Gastrocnemius medialis (tissue), 4 donors: Measurements from ENCODE around the gene GPR87. TPM values are rescaled to one million over a fixed set of nuclear protein-coding genes. Genes with fewer than 3 reads are reported as not detected.

Experiments used
- ATAC-seq, 2 donors: fragments of 150-250 bp; one replicate each; pipeline ENCODE4 v1.9.1; 2016
- DNase-seq, 2 donors: peaks; one replicate each; pipeline ENCODE4 v3.0.0-alpha.2; 2019
- H3K27ac ChIP-seq, 4 donors: fragments of 200-600 bp; sonication (generic); 1 replicate in 1 of 4; 2 replicates in 3 of 4; pipeline ENCODE4 v1.5.1; 2016 to 2018; ENCODE audit warnings: mild to moderate bottlenecking in 2 of 4, moderate library complexity in 1 of 4
- H3K27me3 ChIP-seq, 3 donors: fragments of 200-600 bp; sonication (generic) in 2 of 3; 1 replicate in 1 of 3; 2 replicates in 2 of 3; pipeline versions ENCODE4 v1.5.1 to v1.6.0; 2016 to 2019; ENCODE audit warnings: mild to moderate bottlenecking in 1 of 3, moderate library complexity in 1 of 3
- H3K36me3 ChIP-seq, 2 donors: fragments of 200-600 bp; sonication (generic) in 1 of 2; one replicate each; pipeline ENCODE4 v1.5.1; 2017 to 2018
- H3K4me1 ChIP-seq, 2 donors: fragments of 200-600 bp; sonication (generic) in 1 of 2; one replicate each; pipeline ENCODE4 v1.5.1; 2016 to 2017; ENCODE audit warnings: mild to moderate bottlenecking in 2 of 2
- H3K4me3 ChIP-seq, 4 donors: fragments of 200-600 bp; sonication (generic) in 3 of 4; 1 replicate in 1 of 4; 2 replicates in 3 of 4; pipeline ENCODE4 v1.5.1; 2016 to 2019; ENCODE audit warnings: mild to moderate bottlenecking in 2 of 4
- H3K9me3 ChIP-seq, 3 donors: fragments of 200-600 bp; sonication (generic) in 2 of 3; 1 replicate in 1 of 3; 2 replicates in 2 of 3; pipeline ENCODE4 v1.5.1; 2016 to 2019
- POLR2A ChIP-seq, 2 donors: fragments of 450-650 bp; IDR thresholded peaks; one replicate each; pipeline ENCODE4 v1.6.1; 2017; ENCODE audit warnings: antibody characterized with exemption in 2 of 2, mild to moderate bottlenecking in 2 of 2, moderate library complexity in 2 of 2
- in situ Hi-C, 4 donors: fragments of 200-750 bp; cut with MboI; loops; one replicate each; pipeline versions ENCODE4 v1.15.0 to v1.8.0; 2017; ENCODE audit warnings: low sequenced_read_pairs in 4 of 4
- intact Hi-C: fragments of 100-400 bp; cut with DNase I; formaldehyde crosslinking; loops from one replicate; pipeline ENCODE4 v1.15.1; 2023; ENCODE audit warnings: low total_unique reads
- total RNA-seq, 4 donors: library from RNA; depleted of rRNA; stranded (reverse); fragments of >200 nt; gene quantifications; one replicate each; pipeline versions ENCODE4 v1.1.0 to v1.2.3, GENCODE V29; 2016
- TF ChIP-seq, protein P1 (sequence below), 5 experiments: fragments of 450-650 bp in 3 of 5; fragments of 200-600 bp in 2 of 5; sonication (generic) in 2 of 5; IDR thresholded peaks in 4 of 5; conservative IDR thresholded peaks in 1 of 5; 1 replicate in 4 of 5; 2 replicates in 1 of 5; pipeline ENCODE4 v1.5.1; 2016 to 2019; ENCODE audit warnings: antibody characterized with exemption in 5 of 5, mild to moderate bottlenecking in 3 of 5, moderate library complexity in 3 of 5

Gene GPR87
- total RNA-seq: not detected

- DNase-seq (no peak), ATAC-seq (no peak)
- in situ Hi-C loops: no loop called here
- TF ChIP-seq POLR2A (IDR thresholded peaks at IDR 0.05): no peak
- TF ChIP-seq, protein P1, sequence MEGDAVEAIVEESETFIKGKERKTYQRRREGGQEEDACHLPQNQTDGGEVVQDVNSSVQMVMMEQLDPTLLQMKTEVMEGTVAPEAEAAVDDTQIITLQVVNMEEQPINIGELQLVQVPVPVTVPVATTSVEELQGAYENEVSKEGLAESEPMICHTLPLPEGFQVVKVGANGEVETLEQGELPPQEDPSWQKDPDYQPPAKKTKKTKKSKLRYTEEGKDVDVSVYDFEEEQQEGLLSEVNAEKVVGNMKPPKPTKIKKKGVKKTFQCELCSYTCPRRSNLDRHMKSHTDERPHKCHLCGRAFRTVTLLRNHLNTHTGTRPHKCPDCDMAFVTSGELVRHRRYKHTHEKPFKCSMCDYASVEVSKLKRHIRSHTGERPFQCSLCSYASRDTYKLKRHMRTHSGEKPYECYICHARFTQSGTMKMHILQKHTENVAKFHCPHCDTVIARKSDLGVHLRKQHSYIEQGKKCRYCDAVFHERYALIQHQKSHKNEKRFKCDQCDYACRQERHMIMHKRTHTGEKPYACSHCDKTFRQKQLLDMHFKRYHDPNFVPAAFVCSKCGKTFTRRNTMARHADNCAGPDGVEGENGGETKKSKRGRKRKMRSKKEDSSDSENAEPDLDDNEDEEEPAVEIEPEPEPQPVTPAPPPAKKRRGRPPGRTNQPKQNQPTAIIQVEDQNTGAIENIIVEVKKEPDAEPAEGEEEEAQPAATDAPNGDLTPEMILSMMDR (IDR thresholded peaks at IDR 0.05 in 4 of 5, conservative IDR thresholded peaks at IDR 0.05 in 1 of 5): no peak
- no peaks in the 10 kb centered on the region for H3K27me3 ChIP-seq
- no peak within 1 kb of the TSS for H3K27ac ChIP-seq
- H3K36me3 ChIP-seq: no peaks in the 10 kb centered on the region
- intact Hi-C loops: no loop called here
- H3K4me3 ChIP-seq: no peak within 1 kb of the TSS
- no peaks in the 10 kb centered on the region for H3K4me1 ChIP-seq
- H3K9me3 ChIP-seq: no peaks in the 10 kb centered on the region
Observed at GRCh38 chr3:151316267-151316991, at the start of gene GPR87. TSS of gene GPR87 (minus strand) at chr3:151316820. CDS start at chr3:151300100, 16,720 bp downstream.

DNA sequence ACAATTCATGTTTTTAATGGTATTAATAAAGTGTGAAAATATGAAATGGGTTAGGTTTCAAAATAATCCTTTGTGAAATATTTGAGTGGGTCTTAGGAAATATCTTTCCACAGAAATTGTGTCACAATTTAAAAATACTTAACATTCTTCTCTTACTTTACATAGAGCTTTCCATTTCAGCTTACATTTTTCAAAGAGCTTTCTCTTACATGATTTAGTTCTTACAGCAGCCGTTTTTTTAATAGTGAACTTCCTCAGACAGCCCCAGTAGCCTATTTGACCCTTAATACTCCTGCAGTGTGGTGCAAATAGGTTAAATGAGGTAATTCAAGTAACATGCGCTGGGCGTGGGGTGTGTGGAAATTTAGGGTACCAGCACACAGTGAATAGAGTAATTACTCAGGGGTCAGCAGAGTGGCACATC is 46.1 kb upstream of the GPR87 start:
- intact Hi-C loops: no loop called here
- no peak for ATAC-seq

DNA sequence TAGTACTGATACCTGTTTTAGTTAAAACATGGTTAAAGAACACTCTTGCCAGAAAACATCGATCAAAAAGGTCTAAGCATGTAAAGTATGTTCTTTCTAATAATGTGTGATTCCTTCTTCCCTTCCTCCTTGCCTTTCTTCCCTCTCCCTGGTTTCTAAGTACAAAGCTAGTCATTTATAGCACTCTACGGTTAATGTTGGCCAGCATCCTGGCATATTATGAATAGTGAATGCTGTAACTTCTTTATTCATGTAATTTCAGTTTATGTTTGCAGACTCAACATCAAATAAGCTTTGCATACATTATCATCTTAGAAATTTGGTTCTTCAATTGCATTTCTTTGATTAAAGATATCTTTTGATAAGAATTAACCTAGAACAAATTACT is 40.8 kb upstream of the GPR87 start:
- Histone ChIP-seq H3K4me3 (no peak overlapping the region), H3K4me1 (no peaks in the 10 kb centered on the region), H3K27ac (no peak overlapping the region), H3K9me3 (no peaks in the 10 kb centered on the region), H3K27me3 (no peaks in the 10 kb centered on the region), H3K36me3 (no peaks in the 10 kb centered on the region)
- TF ChIP-seq, protein P1 (IDR thresholded peaks at IDR 0.05 in 4 of 5, conservative IDR thresholded peaks at IDR 0.05 in 1 of 5): no peak
- no peak for TF ChIP-seq POLR2A (IDR thresholded peaks at IDR 0.05)
- DNase-seq (no peak), ATAC-seq (no peak)
- in situ Hi-C loops: no loop called here
- intact Hi-C loops: no loop called here

More for the DNA sequence above, 46.1 kb upstream of the GPR87 start:
- Histone ChIP-seq H3K9me3 (no peaks in the 10 kb centered on the region), H3K4me3 (no peak overlapping the region), H3K27me3 (no peaks in the 10 kb centered on the region), H3K36me3 (no peaks in the 10 kb centered on the region), H3K27ac (no peak overlapping the region), H3K4me1 (no peaks in the 10 kb centered on the region)
- no peak for DNase-seq
- TF ChIP-seq, protein P1 (IDR thresholded peaks at IDR 0.05 in 4 of 5, conservative IDR thresholded peaks at IDR 0.05 in 1 of 5): no peak
- no peak for TF ChIP-seq POLR2A (IDR thresholded peaks at IDR 0.05)
- in situ Hi-C loops: no loop called here

- H3K9me3 ChIP-seq: no peaks in the 10 kb centered on the region
- ATAC-seq (no peak), DNase-seq (no peak)
- intact Hi-C loops (no loop called here), in situ Hi-C loops (no loop called here)
- H3K4me1 ChIP-seq: no peaks in the 10 kb centered on the region
- H3K4me3 ChIP-seq: no peak overlapping the region
- no peaks in the 10 kb centered on the region for H3K27me3 ChIP-seq
- no peak overlapping the region for H3K27ac ChIP-seq
- TF ChIP-seq, protein P1 (IDR thresholded peaks at IDR 0.05 in 4 of 5, conservative IDR thresholded peaks at IDR 0.05 in 1 of 5): no peak
- TF ChIP-seq POLR2A (IDR thresholded peaks at IDR 0.05): no peak
- no peaks in the 10 kb centered on the region for H3K36me3 ChIP-seq
Observed at GRCh38 chr3:151356794-151357462, 40.3 kb upstream of the GPR87 start.
